AG09309 (cell line): ENCODE data around the gene NXT2.

ENCODE experiments used
- DNase-seq: peaks from one replicate; pipeline ENCODE4 v3.0.0-alpha.2; 2010; ENCODE audit warnings: low read depth
- H3K4me3 ChIP-seq: 2 replicates; pipeline ENCODE4 v1.5.1; 2011; ENCODE audit warnings: mild to moderate bottlenecking, low read depth, low read length, moderate library complexity; ENCODE audit not compliant: control insufficient read depth
- CTCF ChIP-seq: IDR thresholded peaks from 2 replicates; pipeline ENCODE4 v1.5.1; 2011; ENCODE audit warnings: mild to moderate bottlenecking, low read depth, low read length, inconsistent platforms; ENCODE audit not compliant: insufficient read depth, control insufficient read depth; ENCODE audit errors: missing control alignments

NXT2 gene

GRCh38 chrX:109536439-109537323, at the start of gene NXT2:
Gene NXT2, plus strand, starts transcription at chrX:109536844. Its CDS starts 163 bp downstream, at chrX:109537007.
- H3K4me3 ChIP-seq = peak within 1 kb of the TSS; percentile 58
- DNase-seq = peak; percentile 70
- no peak for TF ChIP-seq CTCF

DNA sequence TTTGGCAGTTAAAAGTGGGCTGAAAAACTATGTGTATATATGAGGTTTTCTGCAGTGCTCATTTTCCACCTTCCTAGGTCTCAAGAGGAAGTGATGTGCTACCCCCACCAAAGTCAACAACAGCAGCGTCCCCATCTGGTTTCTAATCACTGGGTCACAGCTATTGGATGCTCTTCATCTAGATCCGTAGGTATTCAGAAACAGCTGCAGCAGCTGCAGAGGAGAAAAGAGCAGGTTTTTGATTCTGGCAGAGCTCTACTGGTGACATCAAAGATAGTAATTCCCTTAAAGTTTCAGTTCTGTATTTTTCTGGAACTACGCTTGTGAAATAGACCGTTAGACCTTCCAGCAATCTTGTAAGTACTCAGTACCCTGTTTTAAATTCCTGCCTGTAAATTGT, 49.0 kb upstream of the NXT2 start:
- DNase-seq = no peak
- no peak for TF ChIP-seq CTCF
- no peak overlapping the region for H3K4me3 ChIP-seq

- no peak for DNase-seq
Observed at GRCh38 chrX:109489174-109489573, 47.5 kb upstream of the NXT2 start.

GRCh38 chrX:109498434-109498833, 38.2 kb upstream of the NXT2 start:
- no peak for TF ChIP-seq CTCF
- no peak for DNase-seq
- H3K4me3 ChIP-seq = no peak overlapping the region

More at GRCh38 chrX:109489174-109489573, 47.5 kb upstream of the NXT2 start:
- TF ChIP-seq CTCF = no peak
- no peak overlapping the region for H3K4me3 ChIP-seq

DNA sequence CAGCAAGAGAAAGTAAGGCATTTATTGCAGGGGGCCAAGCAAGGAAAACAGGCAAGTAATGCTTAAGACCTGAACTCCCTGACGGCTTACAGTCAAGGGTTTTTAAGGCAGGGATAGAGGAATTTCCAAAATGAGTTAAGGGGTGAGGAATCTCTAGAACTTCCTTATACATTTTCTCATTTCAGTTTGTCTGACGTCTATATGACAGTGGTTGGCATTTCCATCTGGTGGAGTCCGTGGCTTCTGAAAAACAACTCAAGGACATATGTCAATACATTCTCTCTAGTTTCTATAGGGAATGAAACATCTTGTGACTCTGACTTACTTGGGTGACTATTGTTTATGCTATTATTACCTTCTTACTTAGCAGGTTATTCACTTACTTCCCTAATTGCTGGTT, 35.5 kb upstream of the NXT2 start:
- no peak for DNase-seq
- H3K4me3 ChIP-seq = no peak overlapping the region
- no peak for TF ChIP-seq CTCF

DNA sequence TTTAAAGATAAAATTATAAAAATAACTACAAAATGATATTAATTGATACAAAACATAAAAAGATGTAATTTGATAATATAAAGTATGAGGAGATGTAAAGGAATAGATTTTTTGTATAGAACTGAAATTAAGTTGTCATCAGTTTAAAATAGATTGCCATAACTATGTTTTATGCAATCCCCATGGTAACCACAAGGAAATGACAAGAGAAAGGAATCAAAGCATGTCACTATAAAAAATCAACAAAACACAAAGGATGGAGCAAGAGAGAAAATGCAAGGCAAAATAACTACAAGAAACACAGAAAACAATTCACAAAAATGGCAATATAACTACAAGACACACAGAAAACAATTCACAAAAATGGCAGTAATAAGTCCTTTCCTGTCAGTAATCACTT, 27.7 kb upstream of the NXT2 start:
- no peak for TF ChIP-seq CTCF
- no peak for DNase-seq
- H3K4me3 ChIP-seq = no peak overlapping the region
